OCI-LY1 (cell line): ENCODE measurements around the gene FAXC.

ENCODE experiments used
- CTCF ChIP-seq: fragments of 200-600 bp; sonication (generic), shearing (Covaris generic); IDR thresholded peaks from 2 replicates; pipeline ENCODE4 v1.5.1; 2017; ENCODE audit warnings: mild to moderate bottlenecking, antibody characterized with exemption, low read length, moderate library complexity, mixed read lengths
- EZH2 ChIP-seq: fragments of 200-600 bp; sonication (generic), shearing (Covaris generic); IDR thresholded peaks from 2 replicates; pipeline ENCODE4 v1.8.0; 2017; ENCODE audit warnings: borderline replicate concordance, mixed run types, mild to moderate bottlenecking, antibody characterized with exemption, low read length, moderate library complexity, mixed read lengths

DNA sequence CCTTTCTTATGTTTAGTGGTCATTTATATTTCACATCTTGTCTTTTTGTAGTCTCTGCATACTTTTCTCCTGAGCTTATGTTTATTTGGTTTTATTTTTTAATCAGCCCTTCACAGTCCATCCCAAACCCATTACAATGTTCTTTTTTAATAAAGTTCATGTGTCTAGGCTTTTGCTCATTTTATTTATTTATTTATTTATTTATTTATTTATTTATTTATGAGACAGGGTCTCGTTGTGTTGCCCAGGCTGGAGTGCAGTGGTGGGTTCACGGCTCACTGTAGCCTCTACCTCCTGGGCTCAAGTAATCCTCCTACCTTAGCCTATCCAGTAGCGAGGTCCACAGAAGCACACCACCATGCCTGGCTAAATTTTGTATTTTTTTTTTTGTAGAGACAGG is 41.4 kb upstream of the FAXC start:
- TF ChIP-seq CTCF (no peak), EZH2 (no peak)
